WTC11 (cell line): ENCODE data around the gene HP1BP3. TPM values are rescaled to one million over a fixed set of nuclear protein-coding genes. Genes with fewer than 3 reads are reported as not detected.

ENCODE experiments used
- ATAC-seq: fragments of 200-7000 bp; cut with Tn5 transposase; 2 replicates; pipeline ENCODE4 v1.10.0; 2021; ENCODE audit warnings: mild to moderate bottlenecking, moderate library complexity
- CTCF ChIA-PET: fragments of 300-600 bp; sonication (Branson Sonifier 250); formaldehyde crosslinking; loops from one replicate; lab custom pipeline; 2021; ENCODE audit warnings: antibody characterized with exemption; lab: Charles Lee
- POLR2A ChIA-PET: fragments of 350-600 bp; sonication (Branson Sonifier 250); formaldehyde crosslinking; loops from one replicate; lab custom pipeline; 2021; ENCODE audit warnings: antibody characterized with exemption; lab: Charles Lee
- DNase-seq: peaks from one replicate; pipeline ENCODE4 v3.0.0; 2021; ENCODE audit warnings: low spot score
- H3K27ac Mint-ChIP-seq: 2 replicates; pipeline ENCODE4 v1.8.0; 2021; ENCODE audit warnings: mixed read lengths
- H3K27me3 Mint-ChIP-seq: 2 replicates; pipeline ENCODE4 v1.8.0; 2021; ENCODE audit warnings: low read depth, mild to moderate bottlenecking, moderate library complexity, mixed read lengths
- H3K36me3 Mint-ChIP-seq: 2 replicates; pipeline ENCODE4 v1.8.0; 2021; ENCODE audit warnings: mixed read lengths
- H3K4me1 Mint-ChIP-seq: 2 replicates; pipeline ENCODE4 v1.8.0; 2022; ENCODE audit warnings: mixed read lengths
- H3K4me3 Mint-ChIP-seq: 2 replicates; pipeline ENCODE4 v1.8.0; 2021; ENCODE audit warnings: mild to moderate bottlenecking, moderate library complexity, mixed read lengths
- H3K9me3 Mint-ChIP-seq: 2 replicates; pipeline ENCODE4 v1.8.0; 2021; ENCODE audit warnings: mixed read lengths
- CREB1 ChIP-seq: sonication (generic); formaldehyde crosslinking; IDR thresholded peaks from 2 replicates; pipeline ENCODE4 v1.8.0; 2023; ENCODE audit warnings: mild to moderate bottlenecking, missing genetic modification reagents
- FOXK1 ChIP-seq: sonication (generic); formaldehyde crosslinking; IDR thresholded peaks from 2 replicates; pipeline ENCODE4 v1.8.0; 2022; ENCODE audit warnings: mild to moderate bottlenecking, moderate library complexity, missing genetic modification reagents
- GTF2I ChIP-seq: fragments of 250-450 bp; sonication (Bioruptor Pico); conservative IDR thresholded peaks from 2 replicates; pipeline ENCODE4 v1.4.0; 2021; ENCODE audit warnings: mild to moderate bottlenecking
- KAT7 ChIP-seq: sonication (generic); formaldehyde crosslinking; IDR thresholded peaks from 2 replicates; pipeline ENCODE4 v1.8.1; 2023; ENCODE audit warnings: missing genetic modification reagents, mild to moderate bottlenecking, borderline replicate concordance
- NFE2L1 ChIP-seq: sonication (generic); formaldehyde crosslinking; IDR thresholded peaks from 2 replicates; pipeline ENCODE4 v1.8.1; 2023; ENCODE audit warnings: missing genetic modification reagents
- NR3C1 ChIP-seq: sonication (generic); formaldehyde crosslinking; conservative IDR thresholded peaks from 2 replicates; pipeline ENCODE4 v1.8.1; 2023; ENCODE audit warnings: low read depth, mild to moderate bottlenecking, missing genetic modification reagents
- total RNA-seq: library from RNA; stranded (reverse); gene quantifications from 3 replicates; pipeline ENCODE4 v1.2.3, GENCODE V29; 2021
- TF ChIP-seq, protein P1 (sequence below): sonication (generic); formaldehyde crosslinking; IDR thresholded peaks from 2 replicates; pipeline ENCODE4 v1.8.1; 2023; ENCODE audit warnings: mild to moderate bottlenecking, moderate library complexity, missing genetic modification reagents
- TF ChIP-seq, protein P2 (sequence below): sonication (generic); formaldehyde crosslinking; IDR thresholded peaks from 2 replicates; pipeline ENCODE4 v1.8.1; 2023; ENCODE audit warnings: mild to moderate bottlenecking, missing genetic modification reagents, moderate library complexity
- TF ChIP-seq, protein P3 (sequence below): fragments of 250-450 bp; sonication (Bioruptor Pico); conservative IDR thresholded peaks from 2 replicates; pipeline ENCODE4 v1.9.0; 2021; ENCODE audit warnings: mild to moderate bottlenecking
- TF ChIP-seq, protein P4 (sequence below): sonication (generic); formaldehyde crosslinking; IDR thresholded peaks from 2 replicates; pipeline ENCODE4 v1.8.0; 2022; ENCODE audit warnings: mild to moderate bottlenecking, missing genetic modification reagents
- TF ChIP-seq, protein P5 (sequence below): sonication (generic); formaldehyde crosslinking; IDR thresholded peaks from 2 replicates; pipeline ENCODE4 v1.8.1; 2022; ENCODE audit warnings: mild to moderate bottlenecking, moderate library complexity, missing genetic modification reagents
- TF ChIP-seq, protein P6 (sequence below): sonication (generic); formaldehyde crosslinking; conservative IDR thresholded peaks from 2 replicates; pipeline ENCODE4 v1.8.1; 2022; ENCODE audit warnings: mild to moderate bottlenecking, missing genetic modification reagents

HP1BP3 gene
- total RNA-seq, 1 experiment from 2014 or later: 121 TPM

DNA sequence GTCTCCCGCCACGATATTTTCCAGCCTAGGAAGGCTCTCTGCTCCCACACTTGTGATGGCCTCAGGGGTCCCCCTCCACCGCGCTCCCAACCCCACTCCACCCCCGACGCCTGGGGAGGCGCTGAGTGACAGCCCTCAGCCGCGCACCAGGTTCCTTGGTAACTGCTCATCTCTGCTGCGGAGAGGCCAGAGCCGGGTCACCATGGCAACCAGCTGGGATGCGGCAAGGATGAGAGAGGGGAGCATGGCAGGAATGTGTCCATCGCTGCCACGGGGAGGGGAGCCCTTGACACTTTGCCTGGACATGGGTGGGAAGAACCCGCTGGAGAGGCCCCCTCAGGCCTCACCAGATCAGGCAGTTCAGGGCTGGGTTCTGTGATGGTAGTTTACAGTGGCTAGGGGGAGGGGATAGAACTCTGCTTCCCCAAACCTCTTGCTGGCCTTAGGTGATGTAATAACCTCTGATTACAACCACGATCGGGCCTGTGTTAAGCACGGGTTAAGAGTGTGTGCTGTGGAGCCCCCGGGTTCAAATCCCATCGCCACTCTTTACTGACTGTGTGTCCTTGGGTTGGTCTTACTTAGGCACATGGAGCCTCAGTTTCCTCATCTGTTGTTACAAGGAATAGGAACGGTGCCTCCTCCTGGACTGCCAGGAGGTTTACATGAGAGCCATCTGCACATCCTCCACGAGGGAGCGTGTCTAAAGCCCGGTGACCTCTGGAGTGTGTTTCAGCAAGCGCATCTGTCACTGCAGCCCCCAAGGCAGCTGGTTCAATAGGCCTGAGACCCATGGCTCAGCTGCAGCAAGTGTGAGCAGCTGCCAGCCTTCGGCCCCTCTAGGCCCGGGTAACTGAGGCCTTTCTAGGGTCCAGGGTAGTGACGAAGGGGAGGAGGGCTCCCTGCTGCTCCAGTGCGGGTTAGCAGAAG is 75.6 kb downstream of the HP1BP3 start:
- H3K4me3 Mint-ChIP-seq: no peak overlapping the region
- ATAC-seq: peak; percentile 67

DNA sequence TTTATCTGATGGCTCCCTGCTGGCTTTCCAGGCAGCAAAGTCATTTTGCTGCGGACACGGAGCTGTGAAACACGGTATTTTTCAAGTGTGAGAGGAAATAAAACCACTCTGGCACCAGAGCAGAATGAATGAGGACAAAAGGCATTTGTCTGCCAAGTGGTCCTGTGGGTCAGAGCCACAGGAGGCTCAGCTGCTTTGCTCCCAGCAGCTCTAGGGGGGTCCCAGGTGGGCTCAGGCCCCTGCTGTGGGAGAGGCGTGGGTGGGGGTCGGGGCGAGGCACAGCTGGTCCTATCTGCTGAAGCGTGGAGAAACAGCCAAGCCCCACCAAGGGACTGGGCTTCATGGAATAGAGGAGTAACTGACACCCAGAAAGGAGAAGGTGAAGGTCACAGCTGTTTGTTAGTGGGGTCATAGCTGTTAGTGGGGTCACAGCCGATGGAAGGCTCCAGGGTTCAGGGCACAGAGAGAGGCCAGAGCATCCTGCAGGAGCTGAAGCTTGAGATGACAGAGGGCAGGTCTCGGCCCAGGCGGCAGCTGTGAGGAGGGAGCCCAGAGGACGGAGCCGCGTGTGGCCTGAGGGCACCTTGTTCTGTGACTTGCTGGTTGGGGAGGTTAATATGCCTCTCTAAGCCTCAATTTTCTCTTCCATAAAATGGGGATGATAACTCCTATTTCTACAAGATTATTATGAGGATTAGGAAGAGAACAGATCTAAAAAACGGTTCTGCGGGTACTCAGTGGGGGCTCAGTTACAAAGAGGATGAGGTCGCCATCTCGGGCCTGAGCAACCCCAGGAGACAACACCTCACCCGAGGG is 76.4 kb downstream of the HP1BP3 start:
- Mint-ChIP-seq H3K27ac (no peak overlapping the region), H3K27me3 (peaks cover 3% of the 10 kb centered on the region; the same call in 1 of the 2 replicates), H3K4me3 (no peak overlapping the region), H3K9me3 (no peaks in the 10 kb centered on the region), H3K36me3 (peaks cover 6% of the 10 kb centered on the region), H3K4me1 (no peaks in the 10 kb centered on the region)
- TF ChIP-seq KAT7 (CRISPR knock-in tag) (no peak), NR3C1 (CRISPR knock-in tag) (no peak), NFE2L1 (CRISPR knock-in tag) (no peak), CREB1 (CRISPR knock-in tag) (no peak), GTF2I (CRISPR knock-in tag) (no peak)
- TF ChIP-seq, protein P1, sequence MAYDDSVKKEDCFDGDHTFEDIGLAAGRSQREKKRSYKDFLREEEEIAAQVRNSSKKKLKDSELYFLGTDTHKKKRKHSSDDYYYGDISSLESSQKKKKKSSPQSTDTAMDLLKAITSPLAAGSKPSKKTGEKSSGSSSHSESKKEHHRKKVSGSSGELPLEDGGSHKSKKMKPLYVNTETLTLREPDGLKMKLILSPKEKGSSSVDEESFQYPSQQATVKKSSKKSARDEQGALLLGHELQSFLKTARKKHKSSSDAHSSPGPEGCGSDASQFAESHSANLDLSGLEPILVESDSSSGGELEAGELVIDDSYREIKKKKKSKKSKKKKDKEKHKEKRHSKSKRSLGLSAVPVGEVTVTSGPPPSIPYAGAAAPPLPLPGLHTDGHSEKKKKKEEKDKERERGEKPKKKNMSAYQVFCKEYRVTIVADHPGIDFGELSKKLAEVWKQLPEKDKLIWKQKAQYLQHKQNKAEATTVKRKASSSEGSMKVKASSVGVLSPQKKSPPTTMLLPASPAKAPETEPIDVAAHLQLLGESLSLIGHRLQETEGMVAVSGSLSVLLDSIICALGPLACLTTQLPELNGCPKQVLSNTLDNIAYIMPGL (CRISPR knock-in tag): no peak
- TF ChIP-seq, protein P2, sequence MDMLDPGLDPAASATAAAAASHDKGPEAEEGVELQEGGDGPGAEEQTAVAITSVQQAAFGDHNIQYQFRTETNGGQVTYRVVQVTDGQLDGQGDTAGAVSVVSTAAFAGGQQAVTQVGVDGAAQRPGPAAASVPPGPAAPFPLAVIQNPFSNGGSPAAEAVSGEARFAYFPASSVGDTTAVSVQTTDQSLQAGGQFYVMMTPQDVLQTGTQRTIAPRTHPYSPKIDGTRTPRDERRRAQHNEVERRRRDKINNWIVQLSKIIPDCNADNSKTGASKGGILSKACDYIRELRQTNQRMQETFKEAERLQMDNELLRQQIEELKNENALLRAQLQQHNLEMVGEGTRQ: no peak
- TF ChIP-seq, protein P3, sequence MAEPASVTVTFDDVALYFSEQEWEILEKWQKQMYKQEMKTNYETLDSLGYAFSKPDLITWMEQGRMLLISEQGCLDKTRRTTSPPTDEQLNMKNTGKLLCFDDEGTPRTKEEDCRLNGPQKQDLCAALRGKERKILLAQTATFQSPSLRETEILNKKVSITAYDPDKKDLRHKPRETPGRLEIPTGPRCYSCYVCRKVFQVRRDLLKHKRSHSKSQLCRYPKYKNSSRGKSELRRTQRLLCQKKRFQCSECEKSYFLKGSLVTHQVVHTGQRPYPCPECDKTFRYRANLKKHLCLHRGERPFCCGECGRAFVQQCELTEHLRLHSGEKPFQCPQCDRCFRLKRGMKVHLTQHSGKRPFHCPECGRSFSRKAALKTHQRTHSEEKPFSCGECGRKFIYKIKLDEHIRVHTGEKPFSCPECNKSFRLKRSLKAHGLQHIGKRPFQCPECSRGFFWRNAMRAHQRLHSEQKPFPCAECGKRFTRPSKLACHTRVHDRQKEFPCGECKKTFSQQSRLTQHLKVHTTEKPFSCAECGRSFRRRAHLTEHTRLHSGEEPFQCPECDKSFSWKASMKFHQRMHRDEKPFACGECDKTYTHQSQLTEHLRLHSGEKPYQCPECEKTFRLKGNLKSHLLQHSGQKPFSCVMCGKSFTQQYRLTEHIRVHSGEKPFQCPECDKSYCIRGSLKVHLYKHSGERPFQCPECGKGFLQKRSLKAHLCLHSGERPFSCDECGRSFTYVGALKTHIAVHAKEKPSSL (CRISPR knock-in tag): no peak
- ChIA-PET CTCF (interaction anchor here (2.1 kb wide), 1 partner anchor 135 kb away, joined by 5 read pairs; no protein-coding TSS in a partner anchor), POLR2A (no interaction called here)
- ATAC-seq (no peak), DNase-seq (no peak)

More for the DNA sequence above, 75.6 kb downstream of the HP1BP3 start:
- H3K36me3 Mint-ChIP-seq: peaks cover 6% of the 10 kb centered on the region
- H3K9me3 Mint-ChIP-seq: no peaks in the 10 kb centered on the region
- DNase-seq: peak; percentile 36
- no peak overlapping the region for H3K27ac Mint-ChIP-seq
- ChIA-PET CTCF (interaction anchor here (0.6 to 2.1 kb wide), 3 partner anchors 14 to 484 kb away, joined by 3 to 8 read pairs (median 5); no protein-coding TSS in a partner anchor), POLR2A (interaction anchor here (0.6 to 1.0 kb wide), 2 partner anchors 16 to 387 kb away, joined by 3 read pairs; no protein-coding TSS in a partner anchor)
- peaks cover 12% of the 10 kb centered on the region for H3K27me3 Mint-ChIP-seq
- peaks cover 5% of the 10 kb centered on the region for H3K4me1 Mint-ChIP-seq
- TF ChIP-seq, protein P4, sequence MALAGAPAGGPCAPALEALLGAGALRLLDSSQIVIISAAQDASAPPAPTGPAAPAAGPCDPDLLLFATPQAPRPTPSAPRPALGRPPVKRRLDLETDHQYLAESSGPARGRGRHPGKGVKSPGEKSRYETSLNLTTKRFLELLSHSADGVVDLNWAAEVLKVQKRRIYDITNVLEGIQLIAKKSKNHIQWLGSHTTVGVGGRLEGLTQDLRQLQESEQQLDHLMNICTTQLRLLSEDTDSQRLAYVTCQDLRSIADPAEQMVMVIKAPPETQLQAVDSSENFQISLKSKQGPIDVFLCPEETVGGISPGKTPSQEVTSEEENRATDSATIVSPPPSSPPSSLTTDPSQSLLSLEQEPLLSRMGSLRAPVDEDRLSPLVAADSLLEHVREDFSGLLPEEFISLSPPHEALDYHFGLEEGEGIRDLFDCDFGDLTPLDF: no peak
- TF ChIP-seq FOXK1 (CRISPR knock-in tag) (no peak), NFE2L1 (CRISPR knock-in tag) (no peak)
- TF ChIP-seq, protein P5, sequence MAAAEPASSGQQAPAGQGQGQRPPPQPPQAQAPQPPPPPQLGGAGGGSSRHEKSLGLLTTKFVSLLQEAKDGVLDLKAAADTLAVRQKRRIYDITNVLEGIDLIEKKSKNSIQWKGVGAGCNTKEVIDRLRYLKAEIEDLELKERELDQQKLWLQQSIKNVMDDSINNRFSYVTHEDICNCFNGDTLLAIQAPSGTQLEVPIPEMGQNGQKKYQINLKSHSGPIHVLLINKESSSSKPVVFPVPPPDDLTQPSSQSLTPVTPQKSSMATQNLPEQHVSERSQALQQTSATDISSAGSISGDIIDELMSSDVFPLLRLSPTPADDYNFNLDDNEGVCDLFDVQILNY (CRISPR knock-in tag): no peak
- TF ChIP-seq, protein P6, sequence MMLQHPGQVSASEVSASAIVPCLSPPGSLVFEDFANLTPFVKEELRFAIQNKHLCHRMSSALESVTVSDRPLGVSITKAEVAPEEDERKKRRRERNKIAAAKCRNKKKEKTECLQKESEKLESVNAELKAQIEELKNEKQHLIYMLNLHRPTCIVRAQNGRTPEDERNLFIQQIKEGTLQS: no peak
